Measurements from ENCODE around the gene LAMC1.

- TF ChIP-seq CTCF (IDR thresholded peaks at IDR 0.05; ENCODE audit: insufficient read depth, low read length, poor library complexity, severe bottlenecking) (no peak), EZH2phosphoT487 (conservative IDR thresholded peaks at IDR 0.05; ENCODE audit: low read length) (no peak)
Observed at GRCh38 chr1:183185941-183186490, 162.8 kb downstream of the LAMC1 start, which contains the start of gene LAMC2.
